ENCODE data around the gene ANKZF1.

Gene ANKZF1

DNA sequence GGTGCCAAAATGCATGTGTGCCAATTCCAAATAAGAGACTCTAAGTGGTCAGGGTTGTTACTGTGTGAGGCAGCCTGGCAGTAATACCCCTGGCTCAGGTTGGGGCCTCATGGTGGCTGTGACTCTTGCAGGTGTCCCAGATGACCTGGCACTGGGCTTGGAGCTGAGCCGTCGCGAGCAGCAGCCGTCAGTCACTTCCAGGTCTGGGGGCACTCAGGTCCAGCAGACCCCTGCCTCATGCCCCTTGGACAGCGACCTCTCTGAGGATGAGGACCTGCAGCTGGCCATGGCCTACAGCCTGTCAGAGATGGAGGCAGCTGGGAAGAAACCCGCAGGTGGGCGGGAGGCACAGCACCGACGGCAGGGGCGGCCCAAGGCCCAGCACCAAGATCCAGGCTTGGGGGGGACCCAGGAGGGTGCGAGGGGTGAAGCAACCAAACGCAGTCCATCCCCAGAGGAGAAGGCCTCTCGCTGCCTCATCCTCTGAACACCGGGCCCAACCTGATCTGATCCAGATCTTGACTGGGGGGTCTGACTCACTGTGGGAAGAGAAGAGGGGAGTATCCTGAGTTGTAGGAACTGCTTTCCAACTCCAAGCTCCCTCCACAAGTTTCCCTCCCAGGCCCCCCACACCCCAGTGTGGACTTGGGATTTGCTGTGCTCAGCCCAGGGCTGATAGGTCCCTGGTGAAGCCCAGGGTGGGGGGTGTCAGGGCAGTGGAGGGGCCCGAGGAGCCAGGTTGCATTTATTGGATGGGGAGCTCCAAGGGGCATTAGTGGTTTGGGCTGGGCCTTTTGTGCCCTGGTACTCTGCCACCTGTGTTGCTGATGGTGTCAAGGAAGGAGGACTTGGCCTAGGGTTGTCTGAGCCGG is 55.1 kb downstream of the ANKZF1 start:
- no peak for TF ChIP-seq CTCF (conservative IDR thresholded peaks at IDR 0.05)
- no peak overlapping the region for H3K27ac ChIP-seq

DNA sequence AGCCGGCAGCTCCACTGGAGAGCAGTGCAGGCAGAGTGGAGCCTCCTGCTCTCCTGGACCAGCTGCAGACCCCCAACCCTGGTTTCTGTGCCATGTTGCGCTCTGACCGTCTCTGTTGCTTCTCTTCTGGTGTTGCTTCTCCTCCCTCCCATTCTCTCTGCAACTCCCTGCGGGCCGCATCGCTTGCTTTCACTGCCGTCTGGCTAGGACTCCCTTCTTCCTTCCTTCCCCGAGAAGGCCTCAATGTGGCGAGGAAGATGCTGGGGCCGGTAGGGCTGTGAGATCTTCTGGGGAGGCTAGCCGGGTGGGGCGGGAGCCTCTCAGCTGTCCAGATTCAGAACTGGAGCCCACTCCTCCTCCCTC is 55.7 kb downstream of the ANKZF1 start:
- no peak for TF ChIP-seq CTCF (conservative IDR thresholded peaks at IDR 0.05)
- H3K27ac ChIP-seq: no peak overlapping the region

- H3K27ac ChIP-seq: no peak overlapping the region
- no peak for TF ChIP-seq CTCF (conservative IDR thresholded peaks at IDR 0.05)
These were observed 56.4 kb downstream of the ANKZF1 start for GRCh38 chr2:219285894-219286425.
